ENCODE data around the gene CCSAP.

The CCSAP gene

DNA sequence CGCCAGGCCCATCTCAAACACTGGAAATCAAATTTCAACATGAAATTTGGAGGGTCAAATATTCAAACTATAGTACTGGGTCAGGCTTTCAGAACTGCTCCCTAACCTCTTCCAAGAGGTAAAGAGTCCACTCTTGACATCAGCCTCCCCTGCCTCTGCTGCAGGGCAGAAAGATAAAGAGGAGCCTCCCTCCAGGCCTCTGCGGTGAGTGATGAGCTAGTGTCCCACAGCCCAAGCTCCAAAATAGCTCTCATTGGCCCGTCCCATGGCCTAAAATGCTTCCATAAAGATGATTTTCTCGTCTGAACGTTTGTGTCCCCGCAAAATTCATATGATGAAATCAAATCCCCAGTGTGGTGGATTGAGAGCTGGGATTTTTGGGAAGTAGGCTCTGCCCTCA, 33.7 kb upstream of the CCSAP start:
- H3K27ac ChIP-seq (replicated peaks), result no peak overlapping the region

DNA sequence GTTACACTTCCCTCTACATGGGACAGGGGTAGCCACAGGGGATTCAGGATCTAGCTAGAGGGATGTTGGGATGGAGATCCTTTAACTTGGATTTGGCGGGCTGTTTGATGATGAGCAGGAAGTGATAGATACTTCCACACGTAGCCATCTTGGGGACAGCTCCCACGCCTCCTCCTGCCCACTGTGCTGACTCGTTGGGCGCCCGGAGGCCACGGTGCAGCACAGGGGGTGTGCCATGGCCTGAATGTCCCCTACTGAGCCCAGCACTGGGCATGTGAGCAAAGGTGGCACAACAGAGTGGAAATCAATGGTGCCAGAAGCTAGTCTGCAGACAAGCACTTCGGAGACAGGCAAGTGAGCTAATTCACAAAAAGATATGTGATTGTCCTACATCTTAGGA, 31.6 kb upstream of the CCSAP start:
- H3K27ac ChIP-seq (replicated peaks), result no peak overlapping the region
- no peak for DNase-seq (ENCODE audit: low read depth in 1 of 2, low spot score in 1 of 2)
- peaks cover 4% of the 10 kb centered on the region for H3K27me3 ChIP-seq (ENCODE audit: insufficient read depth, poor library complexity, severe bottlenecking)
- no peak overlapping the region for H3K4me3 ChIP-seq (replicated peaks; ENCODE audit: insufficient read depth, low read length)
- TF ChIP-seq POLR2AphosphoS5 (IDR thresholded peaks at IDR 0.05; ENCODE audit: low read depth) (no peak), GABPA (IDR thresholded peaks at IDR 0.05; ENCODE audit: low read depth) (no peak), SPI1 (IDR thresholded peaks at IDR 0.05; ENCODE audit: borderline replicate concordance, low read depth) (no peak)
- TF ChIP-seq, protein P1, sequence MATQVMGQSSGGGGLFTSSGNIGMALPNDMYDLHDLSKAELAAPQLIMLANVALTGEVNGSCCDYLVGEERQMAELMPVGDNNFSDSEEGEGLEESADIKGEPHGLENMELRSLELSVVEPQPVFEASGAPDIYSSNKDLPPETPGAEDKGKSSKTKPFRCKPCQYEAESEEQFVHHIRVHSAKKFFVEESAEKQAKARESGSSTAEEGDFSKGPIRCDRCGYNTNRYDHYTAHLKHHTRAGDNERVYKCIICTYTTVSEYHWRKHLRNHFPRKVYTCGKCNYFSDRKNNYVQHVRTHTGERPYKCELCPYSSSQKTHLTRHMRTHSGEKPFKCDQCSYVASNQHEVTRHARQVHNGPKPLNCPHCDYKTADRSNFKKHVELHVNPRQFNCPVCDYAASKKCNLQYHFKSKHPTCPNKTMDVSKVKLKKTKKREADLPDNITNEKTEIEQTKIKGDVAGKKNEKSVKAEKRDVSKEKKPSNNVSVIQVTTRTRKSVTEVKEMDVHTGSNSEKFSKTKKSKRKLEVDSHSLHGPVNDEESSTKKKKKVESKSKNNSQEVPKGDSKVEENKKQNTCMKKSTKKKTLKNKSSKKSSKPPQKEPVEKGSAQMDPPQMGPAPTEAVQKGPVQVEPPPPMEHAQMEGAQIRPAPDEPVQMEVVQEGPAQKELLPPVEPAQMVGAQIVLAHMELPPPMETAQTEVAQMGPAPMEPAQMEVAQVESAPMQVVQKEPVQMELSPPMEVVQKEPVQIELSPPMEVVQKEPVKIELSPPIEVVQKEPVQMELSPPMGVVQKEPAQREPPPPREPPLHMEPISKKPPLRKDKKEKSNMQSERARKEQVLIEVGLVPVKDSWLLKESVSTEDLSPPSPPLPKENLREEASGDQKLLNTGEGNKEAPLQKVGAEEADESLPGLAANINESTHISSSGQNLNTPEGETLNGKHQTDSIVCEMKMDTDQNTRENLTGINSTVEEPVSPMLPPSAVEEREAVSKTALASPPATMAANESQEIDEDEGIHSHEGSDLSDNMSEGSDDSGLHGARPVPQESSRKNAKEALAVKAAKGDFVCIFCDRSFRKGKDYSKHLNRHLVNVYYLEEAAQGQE (IDR thresholded peaks at IDR 0.05; ENCODE audit: insufficient replicate concordance, low read depth), result no peak
- TF ChIP-seq, protein P2, sequence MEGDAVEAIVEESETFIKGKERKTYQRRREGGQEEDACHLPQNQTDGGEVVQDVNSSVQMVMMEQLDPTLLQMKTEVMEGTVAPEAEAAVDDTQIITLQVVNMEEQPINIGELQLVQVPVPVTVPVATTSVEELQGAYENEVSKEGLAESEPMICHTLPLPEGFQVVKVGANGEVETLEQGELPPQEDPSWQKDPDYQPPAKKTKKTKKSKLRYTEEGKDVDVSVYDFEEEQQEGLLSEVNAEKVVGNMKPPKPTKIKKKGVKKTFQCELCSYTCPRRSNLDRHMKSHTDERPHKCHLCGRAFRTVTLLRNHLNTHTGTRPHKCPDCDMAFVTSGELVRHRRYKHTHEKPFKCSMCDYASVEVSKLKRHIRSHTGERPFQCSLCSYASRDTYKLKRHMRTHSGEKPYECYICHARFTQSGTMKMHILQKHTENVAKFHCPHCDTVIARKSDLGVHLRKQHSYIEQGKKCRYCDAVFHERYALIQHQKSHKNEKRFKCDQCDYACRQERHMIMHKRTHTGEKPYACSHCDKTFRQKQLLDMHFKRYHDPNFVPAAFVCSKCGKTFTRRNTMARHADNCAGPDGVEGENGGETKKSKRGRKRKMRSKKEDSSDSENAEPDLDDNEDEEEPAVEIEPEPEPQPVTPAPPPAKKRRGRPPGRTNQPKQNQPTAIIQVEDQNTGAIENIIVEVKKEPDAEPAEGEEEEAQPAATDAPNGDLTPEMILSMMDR (IDR thresholded peaks at IDR 0.05; ENCODE audit: insufficient read depth, low read length), result no peak

More for the DNA sequence above, 33.7 kb upstream of the CCSAP start:
- TF ChIP-seq POLR2AphosphoS5 (IDR thresholded peaks at IDR 0.05; ENCODE audit: low read depth), result no peak
- TF ChIP-seq, protein P1 (IDR thresholded peaks at IDR 0.05; ENCODE audit: insufficient replicate concordance, low read depth), result no peak
- TF ChIP-seq, protein P2 (IDR thresholded peaks at IDR 0.05; ENCODE audit: insufficient read depth, low read length), result no peak
- Histone ChIP-seq H3K27me3 (ENCODE audit: insufficient read depth, poor library complexity, severe bottlenecking) (no peaks in the 10 kb centered on the region), H3K4me3 (replicated peaks; ENCODE audit: insufficient read depth, low read length) (no peak overlapping the region)
- no peak for DNase-seq (ENCODE audit: low read depth in 1 of 2, low spot score in 1 of 2)

DNA sequence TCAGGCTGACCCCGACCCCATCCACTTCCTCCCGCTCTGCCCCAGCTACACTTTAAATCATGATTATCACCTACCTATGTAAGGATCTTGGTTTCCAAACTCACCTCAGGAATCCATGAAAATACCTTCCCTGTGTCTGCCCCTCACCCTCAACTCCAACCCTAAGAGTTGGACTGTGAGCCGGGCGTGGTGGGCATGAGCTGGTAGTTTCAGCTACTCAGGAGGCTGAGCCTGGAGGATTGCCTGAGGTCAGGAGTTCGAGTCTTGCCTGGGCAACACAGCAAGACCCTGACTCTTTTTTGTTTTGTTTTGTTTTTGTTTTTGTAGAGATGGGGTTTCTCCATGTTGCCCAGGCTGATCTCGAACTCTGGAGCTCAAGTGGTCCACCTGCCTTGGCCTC, 30.5 kb upstream of the CCSAP start:
- no peak for TF ChIP-seq GABPA (IDR thresholded peaks at IDR 0.05; ENCODE audit: low read depth)
- no peak for TF ChIP-seq POLR2AphosphoS5 (IDR thresholded peaks at IDR 0.05; ENCODE audit: low read depth)
- TF ChIP-seq, protein P1 (IDR thresholded peaks at IDR 0.05; ENCODE audit: insufficient replicate concordance, low read depth), result no peak
- TF ChIP-seq SPI1 (IDR thresholded peaks at IDR 0.05; ENCODE audit: borderline replicate concordance, low read depth), result no peak
- TF ChIP-seq, protein P2 (IDR thresholded peaks at IDR 0.05; ENCODE audit: insufficient read depth, low read length), result no peak
- H3K4me3 ChIP-seq (replicated peaks; ENCODE audit: insufficient read depth, low read length), result no peak overlapping the region
- H3K27ac ChIP-seq (replicated peaks), result no peak overlapping the region
- peaks cover 4% of the 10 kb centered on the region for H3K27me3 ChIP-seq (ENCODE audit: insufficient read depth, poor library complexity, severe bottlenecking)
- no peak for DNase-seq (ENCODE audit: low read depth in 1 of 2, low spot score in 1 of 2)

Measured in HL-60 (cell line).